ENCODE results near the gene CCSER1. TPM values are rescaled to one million over a fixed set of nuclear protein-coding genes. Genes with fewer than 3 reads are reported as not detected.

The CCSER1 gene
- total and polyA plus RNA-seq, 9 donors = 0.21 to 8.3 (median 3.2) TPM

DNA sequence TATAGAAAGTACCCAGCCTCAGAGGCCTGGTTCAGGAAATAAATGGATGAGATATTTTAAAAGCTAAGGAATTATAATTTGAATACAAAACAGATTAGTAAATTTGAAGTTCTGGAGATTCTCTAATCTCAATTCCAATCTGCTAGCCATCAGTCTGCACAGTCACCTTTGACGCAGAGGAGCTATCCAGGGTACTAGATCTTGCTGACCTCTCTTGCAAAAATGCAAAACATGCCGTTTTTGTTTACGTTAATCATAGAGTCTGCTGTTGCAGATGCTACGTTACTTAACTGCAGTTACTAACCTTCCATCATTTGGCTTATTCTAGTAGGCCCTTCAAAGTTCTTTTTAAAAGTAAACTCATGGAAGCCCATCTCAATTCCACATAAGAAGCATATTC lies 10.4 kb downstream of the CCSER1 start:
- Histone ChIP-seq H3K4me3 (no peak overlapping the region), H3K4me1 (ENCODE audit: insufficient read depth) (no peaks in the 10 kb centered on the region), H3K9me3 (no peaks in the 10 kb centered on the region), H3K36me3 (no peaks in the 10 kb centered on the region), H3K27ac (no peak overlapping the region), H3K27me3 (no peaks in the 10 kb centered on the region)
- intact Hi-C loops (cut with DNase I) = no loop called here
- TF ChIP-seq POLR2A (IDR thresholded peaks at IDR 0.05) = no peak
- TF ChIP-seq, protein P1, sequence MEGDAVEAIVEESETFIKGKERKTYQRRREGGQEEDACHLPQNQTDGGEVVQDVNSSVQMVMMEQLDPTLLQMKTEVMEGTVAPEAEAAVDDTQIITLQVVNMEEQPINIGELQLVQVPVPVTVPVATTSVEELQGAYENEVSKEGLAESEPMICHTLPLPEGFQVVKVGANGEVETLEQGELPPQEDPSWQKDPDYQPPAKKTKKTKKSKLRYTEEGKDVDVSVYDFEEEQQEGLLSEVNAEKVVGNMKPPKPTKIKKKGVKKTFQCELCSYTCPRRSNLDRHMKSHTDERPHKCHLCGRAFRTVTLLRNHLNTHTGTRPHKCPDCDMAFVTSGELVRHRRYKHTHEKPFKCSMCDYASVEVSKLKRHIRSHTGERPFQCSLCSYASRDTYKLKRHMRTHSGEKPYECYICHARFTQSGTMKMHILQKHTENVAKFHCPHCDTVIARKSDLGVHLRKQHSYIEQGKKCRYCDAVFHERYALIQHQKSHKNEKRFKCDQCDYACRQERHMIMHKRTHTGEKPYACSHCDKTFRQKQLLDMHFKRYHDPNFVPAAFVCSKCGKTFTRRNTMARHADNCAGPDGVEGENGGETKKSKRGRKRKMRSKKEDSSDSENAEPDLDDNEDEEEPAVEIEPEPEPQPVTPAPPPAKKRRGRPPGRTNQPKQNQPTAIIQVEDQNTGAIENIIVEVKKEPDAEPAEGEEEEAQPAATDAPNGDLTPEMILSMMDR (IDR thresholded peaks at IDR 0.05) = no peak
- no peak for TF ChIP-seq EP300 (IDR thresholded peaks at IDR 0.05)
- 17 to 29% (median 22%) methylated on average over 4 of the region's 4 CpGs for WGBS, 3 donors
- no peak for DNase-seq

DNA sequence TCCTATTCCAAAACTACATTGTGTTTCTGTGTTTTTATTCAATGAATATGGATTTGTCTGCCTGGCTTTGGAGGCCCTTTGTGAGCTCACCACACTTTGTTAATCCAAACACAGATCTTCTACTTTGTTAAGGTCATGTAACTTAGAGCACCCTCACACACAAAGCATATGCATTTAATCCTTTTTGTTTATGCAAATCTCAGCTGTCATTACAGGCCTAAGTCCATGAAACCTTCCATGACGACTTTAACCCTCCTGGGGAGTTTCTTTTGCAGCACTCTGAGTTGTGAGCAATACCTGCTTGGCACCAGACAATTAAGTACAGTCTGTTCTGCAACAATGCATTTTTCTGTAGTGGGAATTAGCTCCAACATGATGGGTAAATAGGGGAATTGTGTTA lies 14.9 kb downstream of the CCSER1 start:
- 27 to 42% (median 35%) methylated on average over 1 of the region's 1 CpG for WGBS, 3 donors
- Histone ChIP-seq H3K27me3 (no peaks in the 10 kb centered on the region), H3K27ac (no peak overlapping the region), H3K36me3 (no peaks in the 10 kb centered on the region), H3K4me1 (ENCODE audit: insufficient read depth) (no peaks in the 10 kb centered on the region), H3K4me3 (no peak overlapping the region), H3K9me3 (no peaks in the 10 kb centered on the region)
- intact Hi-C loops (cut with DNase I) = no loop called here
- no peak for DNase-seq
- TF ChIP-seq, protein P1 (IDR thresholded peaks at IDR 0.05) = no peak
- TF ChIP-seq EP300 (IDR thresholded peaks at IDR 0.05) = no peak
- TF ChIP-seq POLR2A (IDR thresholded peaks at IDR 0.05) = no peak

DNA sequence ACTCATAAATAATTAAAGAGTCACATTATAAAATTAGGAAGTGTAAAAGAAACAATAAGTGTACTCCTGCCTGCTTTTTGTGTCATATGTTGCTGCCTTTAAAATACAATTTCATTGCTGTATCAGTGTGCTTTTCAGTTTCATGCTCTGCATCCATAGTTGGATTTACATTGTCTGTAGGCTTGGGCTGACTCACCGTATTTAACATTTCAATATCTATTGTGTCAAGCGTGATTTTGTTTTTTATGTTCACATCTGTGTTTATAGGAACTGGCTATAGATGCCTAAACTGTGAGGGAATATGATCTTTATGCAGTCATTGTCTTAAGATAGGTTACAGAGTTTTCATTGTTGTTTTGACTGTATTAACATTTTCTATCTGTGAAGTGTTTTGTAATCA lies 18.1 kb downstream of the CCSER1 start:
- Histone ChIP-seq H3K4me1 (ENCODE audit: insufficient read depth) (no peaks in the 10 kb centered on the region), H3K4me3 (no peak overlapping the region), H3K36me3 (no peaks in the 10 kb centered on the region), H3K9me3 (no peaks in the 10 kb centered on the region), H3K27ac (no peak overlapping the region), H3K27me3 (no peaks in the 10 kb centered on the region)
- DNase-seq = no peak
- TF ChIP-seq EP300 (IDR thresholded peaks at IDR 0.05) = no peak
- TF ChIP-seq POLR2A (IDR thresholded peaks at IDR 0.05) = no peak
- TF ChIP-seq, protein P1 (IDR thresholded peaks at IDR 0.05) = no peak
- intact Hi-C loops (cut with DNase I) = no loop called here
- WGBS, 3 donors = 61 to 76% (median 66%) methylated on average over 2 of the region's 2 CpGs

DNA sequence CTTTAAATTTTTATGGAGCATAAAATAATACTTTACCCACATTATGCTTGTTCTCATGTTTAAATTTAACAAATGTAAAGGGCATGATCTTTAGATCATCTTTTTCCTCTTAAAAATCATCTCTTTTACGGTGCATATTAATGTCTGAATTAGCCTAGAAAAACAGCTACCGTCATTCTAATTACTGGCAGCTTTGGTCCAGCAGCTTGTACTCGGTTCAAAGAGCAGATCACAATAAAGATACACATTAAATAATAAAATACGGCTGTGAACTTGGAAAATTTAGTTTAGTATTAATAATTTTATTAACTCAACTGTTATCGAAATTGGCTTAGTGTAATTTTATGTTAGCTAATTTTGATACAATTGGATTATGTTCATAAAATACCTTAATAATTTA lies 19.1 kb downstream of the CCSER1 start:
- TF ChIP-seq EP300 (IDR thresholded peaks at IDR 0.05) (no peak), POLR2A (IDR thresholded peaks at IDR 0.05) (no peak)
- TF ChIP-seq, protein P1 (IDR thresholded peaks at IDR 0.05) = no peak
- no peak for DNase-seq
- intact Hi-C loops (cut with DNase I) = no loop called here
- H3K4me1 ChIP-seq (ENCODE audit: insufficient read depth) = no peaks in the 10 kb centered on the region
- no peaks in the 10 kb centered on the region for H3K27me3 ChIP-seq
- H3K36me3 ChIP-seq = no peaks in the 10 kb centered on the region
- H3K27ac ChIP-seq = no peak overlapping the region
- WGBS, 3 donors = 82 to 87% (median 84%) methylated on average over 5 of the region's 5 CpGs
- H3K4me3 ChIP-seq = no peak overlapping the region
- no peaks in the 10 kb centered on the region for H3K9me3 ChIP-seq
